EH (cell line): Measurements from ENCODE around the gene KRT36.

ENCODE experiments used
- DNase-seq: peaks from one replicate; pipeline ENCODE4 v3.0.0-alpha.2; 2015; ENCODE audit warnings: low read depth

The KRT36 gene

GRCh38 chr17:41439375-41439774 is 50.3 kb downstream of the KRT36 start:
- DNase-seq = peak; percentile 51

DNA sequence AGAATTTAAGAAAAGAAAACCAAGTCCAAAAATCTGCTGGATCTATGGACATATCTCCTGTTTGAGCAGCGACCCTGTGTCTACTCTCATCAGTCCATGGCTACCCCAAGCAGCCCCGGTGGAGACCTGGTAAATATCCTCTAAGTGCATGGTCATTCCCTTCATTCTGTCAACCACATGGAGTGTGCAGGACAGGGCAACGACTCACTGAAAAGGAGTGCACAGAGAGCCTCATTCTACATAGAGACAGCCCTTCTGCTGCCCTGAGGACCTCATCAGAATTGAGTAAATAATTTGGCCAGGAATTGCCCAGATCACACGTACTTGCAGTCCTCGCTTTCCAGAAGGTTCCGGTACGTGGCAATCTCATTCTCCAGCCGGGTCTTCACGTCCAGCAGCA is 51.9 kb downstream of the KRT36 start:
- DNase-seq = peak; percentile 53

- DNase-seq = no peak
These were observed 52.5 kb downstream of the KRT36 start for GRCh38 chr17:41437254-41437653.
